Stimulated activated CD8-positive, alpha-beta memory T cell treated with anti-CD3 and anti-CD28 coated beads, Interleukin-4, amount 100 ng/mL, for 48 hours (primary cell): Measurements from ENCODE around the gene PXK.
"Not testable (repeated sequence)": the region's sequence is repeated elsewhere in the genome, so short reads cannot be mapped to it uniquely, and the experiment has no call there.

Source experiments
- DNase-seq: peaks from one replicate; pipeline ENCODE4 v3.0.0-alpha.2; 2020

PXK gene

GRCh38 chr3:58323529-58324390 lies 8.9 kb upstream of the PXK start:
- no peak for DNase-seq

GRCh38 chr3:58324391-58325390 lies 8.0 kb upstream of the PXK start:
- DNase-seq: no peak

GRCh38 chr3:58325525-58325992 lies 7.1 kb upstream of the PXK start:
- no peak for DNase-seq

- DNase-seq: no peak
These were observed 6.3 kb upstream of the PXK start for GRCh38 chr3:58326267-58326900.

- no peak for DNase-seq
These were observed 3.4 kb upstream of the PXK start for GRCh38 chr3:58329150-58329921.

- no peak for DNase-seq
These were observed 2.7 kb upstream of the PXK start for GRCh38 chr3:58329922-58330413.

GRCh38 chr3:58331593-58332152 lies 1.0 kb upstream of the PXK start:
- DNase-seq: no peak

- DNase-seq: peak; percentile 66
These were observed 717 bp downstream of the PXK start for GRCh38 chr3:58333206-58334012.

GRCh38 chr3:58334013-58334321 lies 1.3 kb downstream of the PXK start:
- DNase-seq: no peak

GRCh38 chr3:58334506-58334884 lies 1.8 kb downstream of the PXK start:
- DNase-seq: no peak

GRCh38 chr3:58335652-58335947 lies 2.9 kb downstream of the PXK start:
- no peak for DNase-seq

GRCh38 chr3:58336135-58336882 lies 3.6 kb downstream of the PXK start:
- DNase-seq: no peak

GRCh38 chr3:58337190-58337589 lies 4.5 kb downstream of the PXK start:
- DNase-seq: no peak

GRCh38 chr3:58339146-58339545 lies 6.5 kb downstream of the PXK start:
- DNase-seq: not testable (repeated sequence)

GRCh38 chr3:58340594-58341244 lies 8.0 kb downstream of the PXK start:
- DNase-seq: no peak

- DNase-seq: no peak
These were observed 8.7 kb downstream of the PXK start for GRCh38 chr3:58341376-58341775.

GRCh38 chr3:58342676-58343075 lies 10.0 kb downstream of the PXK start:
- DNase-seq: no peak

- DNase-seq: no peak
These were observed 12.8 kb downstream of the PXK start for GRCh38 chr3:58345457-58345856.

- no peak for DNase-seq
These were observed 13.7 kb downstream of the PXK start for GRCh38 chr3:58346368-58346767.

GRCh38 chr3:58347984-58348383 lies 15.3 kb downstream of the PXK start:
- DNase-seq: no peak
